Measurements from ENCODE around the gene TRMT10B.
A peak's percentile ranks its signal among the peaks of the same experiment; 100 is the strongest.
"Not testable (repeated sequence)": the region's sequence is repeated elsewhere in the genome, so short reads cannot be mapped to it uniquely, and the experiment has no call there.

Gene TRMT10B

DNA sequence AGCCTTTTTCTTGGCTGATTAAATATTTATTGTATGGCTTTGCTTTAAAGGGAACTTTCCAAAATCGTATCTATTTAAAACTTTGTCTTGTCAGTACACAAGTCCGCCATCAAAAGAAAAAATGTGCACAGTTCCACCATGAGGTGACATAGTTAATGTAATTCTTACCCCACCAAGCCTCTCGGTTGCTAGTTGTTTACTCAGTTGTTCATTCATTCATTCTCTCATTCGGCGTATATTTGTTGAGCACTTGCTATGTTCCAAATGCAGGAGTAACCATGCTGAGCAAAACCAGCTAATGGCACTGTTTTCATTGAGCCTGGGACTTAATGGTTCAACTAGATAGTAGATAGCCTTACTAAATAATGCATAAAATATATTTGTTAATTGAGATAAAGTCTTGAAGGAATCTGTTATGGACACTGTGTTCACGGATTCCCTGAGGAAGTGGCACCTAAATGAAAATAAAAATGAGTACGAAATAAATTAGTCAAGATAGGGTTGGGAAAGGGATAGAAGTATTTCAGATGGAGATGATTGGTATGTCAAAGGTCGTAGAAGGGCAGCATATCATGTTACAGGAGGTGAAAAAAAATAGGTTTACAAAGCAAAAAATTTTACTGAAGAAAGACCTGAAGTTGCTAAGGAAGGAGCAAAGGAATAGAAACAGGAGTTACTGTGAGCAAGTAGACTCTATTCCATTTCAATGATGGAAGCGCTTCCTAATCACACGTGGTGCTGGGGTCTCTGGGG is 48.5 kb downstream of the TRMT10B start:
- no peak for DNase-seq

DNA sequence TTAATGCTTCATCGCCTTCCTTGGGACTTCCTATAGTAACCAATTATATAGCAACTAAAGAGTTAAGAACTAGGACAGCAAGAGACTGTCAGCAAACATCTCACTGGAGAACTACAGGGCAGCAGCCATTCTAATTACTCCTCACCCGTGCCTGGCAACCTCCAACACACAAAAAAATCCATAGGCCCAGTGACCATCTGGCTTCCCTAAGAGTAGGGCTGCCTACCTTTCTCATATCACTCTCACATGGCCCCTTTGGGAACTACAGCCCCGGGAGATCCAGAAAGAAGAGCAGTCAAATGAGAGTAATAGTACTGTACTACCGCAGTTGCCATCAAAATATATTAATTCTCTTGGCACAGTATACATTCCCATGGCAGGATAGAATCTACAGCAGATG is 52.7 kb downstream of the TRMT10B start:
- no peak for DNase-seq

DNA sequence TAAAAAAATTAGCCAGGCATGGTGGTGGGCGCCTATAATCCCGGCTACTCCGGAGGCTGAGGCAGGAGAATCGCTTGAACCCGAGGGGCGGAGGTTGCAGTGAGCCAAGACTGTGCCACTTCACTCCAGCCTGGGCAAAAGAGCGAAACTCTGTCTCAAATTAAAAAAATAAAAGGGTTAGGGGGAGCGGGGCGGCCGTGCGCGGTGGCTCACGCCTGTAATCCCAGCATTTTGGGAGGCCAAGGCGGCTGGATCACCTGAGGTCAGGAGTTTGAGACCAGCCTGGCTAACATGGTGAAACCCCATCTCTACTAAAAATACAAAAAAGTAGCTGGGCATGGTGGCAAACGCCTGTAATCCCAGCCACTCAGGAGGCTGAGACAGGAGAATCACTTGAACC is 56.1 kb downstream of the TRMT10B start:
- not testable (repeated sequence) for DNase-seq

DNA sequence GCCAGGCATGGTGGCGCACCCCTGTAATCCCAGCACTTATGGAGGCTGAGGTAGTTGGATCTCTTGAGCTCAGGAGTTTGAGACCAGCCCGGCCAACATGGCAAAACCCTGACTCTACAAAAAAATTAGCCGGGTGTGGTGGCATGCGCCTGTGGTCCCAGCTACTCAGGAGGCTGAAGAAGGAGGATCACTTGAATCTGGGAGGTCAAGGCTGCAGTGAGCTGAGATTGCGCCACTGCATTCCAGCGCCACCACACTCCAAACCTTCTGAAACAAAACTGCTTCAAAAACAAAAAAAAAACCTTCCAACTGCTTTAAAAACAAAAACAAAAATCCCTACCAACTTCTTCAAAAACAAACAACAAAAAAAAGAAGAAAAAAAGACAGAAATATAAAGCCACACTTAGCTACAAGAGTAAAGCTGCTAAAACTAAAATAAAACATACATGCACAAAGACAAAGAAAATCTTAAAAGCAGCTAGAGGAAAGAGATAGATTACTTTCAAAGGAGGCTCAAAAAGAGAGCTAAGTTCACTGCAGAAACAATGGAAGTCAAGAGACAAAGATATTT is 58.4 kb downstream of the TRMT10B start:
- no peak for DNase-seq

DNA sequence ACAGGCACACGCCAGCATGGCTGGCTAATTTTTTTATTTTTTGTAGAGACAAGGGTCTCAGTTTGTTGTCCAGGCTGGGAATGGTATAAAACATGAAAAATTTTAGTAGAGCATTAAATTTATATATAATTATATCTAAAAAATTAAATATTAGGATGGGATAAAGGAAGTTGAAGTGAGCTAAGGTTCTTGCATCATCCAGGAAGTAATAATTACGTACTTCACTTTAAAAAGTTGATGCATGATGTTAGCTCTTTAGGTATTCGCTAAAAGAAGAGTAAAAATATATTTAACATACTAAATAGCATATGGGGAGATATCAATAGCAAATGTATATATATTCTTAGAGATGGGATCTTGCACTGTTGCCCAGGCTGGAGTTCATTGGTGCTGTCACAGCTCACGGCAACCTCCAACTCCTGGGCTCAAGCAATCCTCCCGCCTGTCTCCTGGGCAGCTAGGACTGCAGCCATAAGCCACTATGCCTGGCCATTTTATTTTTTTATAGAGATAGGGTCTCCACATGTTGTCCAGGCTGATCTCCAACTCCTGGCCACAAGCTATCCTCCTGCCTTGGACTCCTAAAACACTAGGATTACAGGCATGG is 59.3 kb downstream of the TRMT10B start:
- no peak for DNase-seq

DNA sequence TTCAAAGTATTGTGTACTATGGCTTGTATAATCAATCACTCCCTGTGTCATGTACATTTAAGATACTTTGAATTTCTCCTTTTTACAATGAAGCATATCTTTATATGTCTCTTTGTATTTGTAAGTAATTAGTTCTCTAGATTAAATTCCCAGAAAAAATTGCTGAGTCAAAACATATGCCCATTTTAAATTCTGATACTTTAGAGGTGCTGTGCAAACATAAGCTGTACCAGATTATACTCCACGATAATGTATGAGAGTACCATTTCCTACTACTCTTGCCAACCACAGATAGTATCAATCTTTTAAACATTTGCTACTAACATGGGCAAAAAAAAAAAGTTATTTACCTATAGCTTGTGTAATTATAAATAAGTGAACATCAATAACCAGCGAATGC is 65.2 kb downstream of the TRMT10B start:
- DNase-seq: peak; percentile 25

DNA sequence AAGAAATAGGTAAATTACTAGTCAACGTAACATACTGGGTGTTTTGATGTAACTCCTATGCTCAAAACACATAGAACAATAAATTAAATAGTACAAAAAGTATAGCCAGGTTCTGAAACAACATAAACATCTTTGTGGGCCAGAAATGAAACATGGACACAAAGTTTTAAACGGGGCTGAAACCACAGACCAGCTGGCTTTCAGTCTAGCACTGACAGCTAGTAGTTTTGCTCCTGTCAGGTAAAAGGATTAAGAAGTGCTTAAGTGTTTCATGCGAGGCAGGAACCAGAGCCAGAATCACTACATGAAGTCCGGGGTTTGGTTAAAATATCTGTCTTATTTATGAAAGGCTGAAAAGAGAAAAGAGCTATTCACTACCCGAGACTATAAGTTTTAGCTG is 66.5 kb downstream of the TRMT10B start:
- DNase-seq: no peak

DNA sequence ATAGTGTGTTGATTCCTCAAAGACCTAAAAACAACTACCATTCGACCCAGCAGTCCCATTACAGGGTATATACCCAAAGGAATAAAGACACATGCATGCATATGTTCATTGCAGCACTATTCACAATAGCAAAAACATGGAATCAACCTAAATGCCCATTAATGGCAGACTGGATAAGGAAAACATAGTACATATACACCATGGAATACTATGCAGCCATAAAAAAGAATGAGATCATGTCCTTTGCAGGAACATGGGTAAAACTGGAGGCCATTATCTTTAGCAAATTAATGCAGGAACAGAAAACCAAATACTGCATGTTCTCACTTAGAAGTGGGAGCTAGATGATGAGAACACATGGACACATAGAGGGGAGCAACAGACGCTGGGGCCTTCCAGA is 71.6 kb downstream of the TRMT10B start:
- not testable (repeated sequence) for DNase-seq

DNA sequence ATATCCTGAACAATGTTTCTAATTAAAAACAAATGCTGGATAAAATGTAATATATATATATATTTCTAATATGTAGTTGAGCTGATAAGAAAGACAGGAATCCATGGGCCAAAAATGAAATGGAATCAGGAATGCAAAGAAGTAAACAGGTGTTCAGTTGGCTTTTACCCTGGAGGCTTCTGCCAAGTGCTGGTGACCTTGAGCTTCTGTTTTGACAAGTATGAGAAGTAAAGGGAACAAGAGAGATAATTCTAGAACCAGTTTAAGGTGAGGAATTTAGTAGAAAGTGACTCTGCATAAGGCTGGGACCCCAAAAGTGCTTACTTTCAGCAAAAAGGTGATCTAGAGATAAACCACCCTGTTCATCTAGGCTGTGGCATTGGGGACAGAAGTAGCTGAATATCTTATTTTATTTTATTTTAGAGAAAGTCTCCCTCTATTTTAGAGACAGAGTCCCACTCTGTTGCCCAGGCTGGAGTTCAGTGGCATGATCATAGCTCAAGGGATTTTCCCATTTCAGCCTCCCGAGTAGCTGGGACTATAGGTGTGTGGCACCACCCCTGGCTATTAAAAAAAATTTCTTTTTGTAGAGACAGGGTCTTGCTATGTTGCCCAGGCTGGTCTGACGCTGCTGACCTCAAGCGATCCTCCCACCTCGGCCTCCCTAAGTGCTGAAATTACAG is 74.0 kb downstream of the TRMT10B start:
- no peak for DNase-seq
